CD4-positive, alpha-beta T cell treated with Interferon alpha-2 for 1 hour (primary cell): ENCODE data around the gene AUTS2.

Source experiments
- DNase-seq, 2 donors: peaks; one replicate each; pipeline ENCODE4 v3.0.0-alpha.2; 2020 to 2022

Gene AUTS2

GRCh38 chr7:69598081-69598486 lies at the start of gene AUTS2:
Gene AUTS2 (plus strand): TSS chr7:69598475. CDS start chr7:69599654, 1,179 bp downstream.
- peak; percentile 65 to 73 for DNase-seq

GRCh38 chr7:69550991-69551390 lies 47.3 kb upstream of the AUTS2 start:
- no peak for DNase-seq

DNA sequence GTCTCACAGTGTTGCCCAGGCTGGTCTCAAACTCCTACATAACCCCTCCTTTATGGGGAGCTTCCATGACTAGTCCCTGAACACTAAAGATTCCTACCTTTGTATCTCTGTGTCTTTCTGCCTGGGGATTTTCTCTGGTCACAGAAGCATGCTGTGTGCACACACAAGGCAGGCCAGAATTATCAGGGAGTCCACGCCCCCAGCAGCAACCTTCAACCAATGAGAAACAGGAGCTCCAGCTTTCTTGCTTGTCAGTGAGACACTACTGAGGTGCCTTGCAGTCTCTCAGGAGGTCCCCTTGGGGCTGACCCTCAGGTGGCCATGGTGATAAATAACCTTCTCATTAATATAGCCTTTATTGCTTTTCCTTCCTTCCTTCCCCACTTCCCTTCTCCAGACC lies 45.1 kb upstream of the AUTS2 start:
- DNase-seq = no peak

DNA sequence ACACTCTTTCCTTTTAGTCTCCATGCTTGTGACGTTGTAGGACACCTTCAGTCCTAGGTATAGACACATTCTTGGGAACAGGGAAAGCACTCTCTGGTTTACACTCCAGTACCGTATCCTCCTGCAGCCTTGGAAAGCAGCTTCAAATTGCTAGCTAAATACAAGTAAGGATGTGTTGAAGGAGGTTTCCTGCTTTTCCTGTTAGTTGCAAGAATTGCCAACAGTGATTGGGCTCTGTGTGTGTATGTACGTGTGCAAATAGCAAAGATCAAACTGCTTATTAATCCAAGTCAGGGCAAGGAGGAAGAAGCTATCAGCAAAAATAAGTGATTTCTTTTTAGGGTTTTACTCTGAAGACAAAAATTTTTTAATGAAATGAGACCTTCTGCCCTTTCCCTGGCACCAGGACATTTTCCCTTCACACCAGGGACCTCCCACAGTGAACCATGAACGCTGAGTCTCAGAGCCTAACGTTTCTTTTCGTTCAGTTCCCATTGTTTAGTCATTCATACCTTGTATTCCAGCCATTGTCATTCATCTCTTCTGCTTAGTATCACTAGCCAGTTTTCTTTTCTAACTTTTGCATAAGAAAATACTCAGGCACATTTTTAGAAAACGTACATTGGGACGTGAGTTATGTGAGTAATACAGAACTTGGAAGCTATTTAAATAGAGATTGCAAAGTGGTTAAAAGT lies 36.9 kb upstream of the AUTS2 start:
- DNase-seq = no peak

- no peak for DNase-seq
These were observed 33.5 kb upstream of the AUTS2 start for GRCh38 chr7:69564454-69565417.

DNA sequence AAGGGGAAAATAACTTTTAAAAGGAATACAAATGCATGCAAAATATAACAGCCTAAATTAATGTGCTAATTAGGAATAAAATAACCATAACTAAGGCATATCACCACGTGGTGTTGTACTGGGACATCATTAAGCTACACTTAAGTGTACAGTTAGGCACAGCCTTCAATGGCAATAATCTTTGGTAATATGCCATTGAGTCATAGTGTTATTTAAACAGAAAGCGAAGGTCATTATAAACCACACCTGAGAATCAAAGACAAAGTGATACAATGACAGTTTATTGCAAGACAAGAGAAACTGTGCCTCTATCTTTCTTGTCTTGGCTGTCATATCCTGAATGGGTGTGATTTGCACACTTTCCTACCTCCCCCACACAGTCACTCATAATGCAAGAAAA lies 30.5 kb upstream of the AUTS2 start:
- no peak for DNase-seq

GRCh38 chr7:69568266-69568665 lies 30.0 kb upstream of the AUTS2 start:
- no peak for DNase-seq

- DNase-seq = no peak
These were observed 22.6 kb upstream of the AUTS2 start for GRCh38 chr7:69575651-69576050.

- no peak for DNase-seq
These were observed 21.1 kb upstream of the AUTS2 start for GRCh38 chr7:69577221-69577620.

DNA sequence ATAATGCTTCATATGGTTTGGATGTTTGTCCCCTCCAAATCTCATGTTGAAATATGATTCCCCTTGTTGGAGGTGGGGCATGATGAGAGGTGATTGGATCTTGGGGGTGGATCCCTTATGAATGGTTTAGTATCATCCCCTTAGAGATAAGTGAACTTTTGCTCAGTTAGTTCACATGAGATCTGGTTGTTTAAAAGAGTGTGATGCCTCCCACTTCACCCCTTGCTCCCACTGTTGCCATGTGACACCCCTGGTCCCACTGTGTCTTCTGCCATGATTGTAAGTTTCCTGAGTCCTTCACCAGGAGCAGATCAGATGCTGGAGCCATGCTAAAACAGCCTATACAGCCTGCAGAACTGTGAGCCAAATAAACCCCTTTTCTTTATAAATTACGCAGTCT lies 13.1 kb upstream of the AUTS2 start:
- DNase-seq = no peak

- DNase-seq = no peak
These were observed 12.0 kb upstream of the AUTS2 start for GRCh38 chr7:69586321-69586720.

DNA sequence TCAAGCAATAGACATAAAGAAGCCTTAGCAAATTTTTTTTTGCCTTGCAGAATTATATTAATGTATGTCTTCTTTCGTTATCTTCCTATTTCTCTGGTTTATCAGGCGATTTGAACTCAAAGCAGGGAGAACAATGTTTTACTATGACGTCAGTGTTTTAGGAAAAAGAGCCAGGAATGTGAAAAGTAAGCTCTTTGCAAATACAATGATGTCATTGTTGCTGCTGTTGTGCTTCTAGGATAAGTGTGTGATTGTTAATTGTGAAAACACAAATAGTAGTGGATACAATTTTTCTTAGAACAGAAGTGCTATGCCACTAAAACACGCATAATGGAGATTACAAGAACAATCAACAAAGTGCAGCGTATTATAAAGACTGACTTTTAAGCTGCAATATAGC lies 9.5 kb upstream of the AUTS2 start:
- DNase-seq = no peak

DNA sequence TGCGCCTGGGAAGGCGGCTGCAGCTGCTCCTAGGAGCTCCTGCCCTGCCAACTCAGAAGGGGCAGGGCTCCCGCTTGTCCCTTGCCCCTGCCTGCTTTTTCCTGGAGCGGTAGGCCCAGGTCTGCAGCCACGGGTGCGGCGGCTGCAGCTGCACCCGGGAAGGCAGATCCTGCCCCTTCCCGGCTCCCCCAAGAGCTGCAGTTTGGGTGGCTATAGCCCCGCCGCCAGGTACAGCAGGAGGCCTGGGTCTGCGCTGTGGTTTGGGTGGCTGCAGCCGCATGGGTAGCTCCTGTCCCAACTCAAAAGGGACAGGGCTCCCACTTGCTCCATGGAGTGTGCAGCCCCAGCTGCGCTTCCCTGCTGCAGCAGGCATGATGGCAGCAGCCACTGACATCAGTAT lies 6.5 kb upstream of the AUTS2 start:
- DNase-seq = no peak

DNA sequence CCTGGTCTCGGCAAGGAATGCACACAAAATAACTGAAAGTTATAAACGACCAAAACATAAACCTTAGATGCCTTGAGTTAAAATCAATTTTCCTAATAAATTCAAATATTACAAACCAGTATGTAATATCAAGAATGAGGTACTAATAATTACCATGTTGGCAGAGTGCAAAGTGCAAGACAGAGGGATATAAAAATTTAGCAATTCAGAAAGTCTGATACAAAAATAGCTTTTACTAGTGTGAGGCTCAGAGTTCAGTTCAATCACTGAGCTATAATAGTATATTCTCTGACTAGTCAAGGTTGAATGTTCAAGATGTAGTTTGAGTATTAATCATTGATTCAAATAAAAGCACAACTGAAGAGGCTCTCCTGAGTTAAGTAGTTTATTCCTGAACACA lies 4.8 kb upstream of the AUTS2 start:
- DNase-seq = no peak

DNA sequence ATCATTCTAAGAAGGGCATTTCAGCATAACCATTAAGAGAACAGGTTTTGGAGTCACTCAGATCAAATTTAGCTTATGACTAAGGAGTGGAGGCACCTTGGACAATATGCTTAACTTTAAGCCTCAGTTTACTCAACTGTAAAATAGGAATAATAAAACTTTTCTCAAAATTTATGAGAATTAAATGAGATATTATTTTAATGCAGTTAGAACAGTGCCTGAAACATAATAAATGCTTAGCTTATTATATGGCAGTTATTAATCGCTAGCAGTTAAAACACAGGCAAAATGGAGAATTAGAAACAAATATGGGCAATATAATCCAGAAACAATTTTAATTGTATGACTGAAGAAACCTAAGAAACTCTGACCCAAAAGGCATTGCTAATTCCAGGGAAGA lies 2.9 kb upstream of the AUTS2 start:
- no peak for DNase-seq

- no peak for DNase-seq
These were observed 2.2 kb upstream of the AUTS2 start for GRCh38 chr7:69596056-69596455.

DNA sequence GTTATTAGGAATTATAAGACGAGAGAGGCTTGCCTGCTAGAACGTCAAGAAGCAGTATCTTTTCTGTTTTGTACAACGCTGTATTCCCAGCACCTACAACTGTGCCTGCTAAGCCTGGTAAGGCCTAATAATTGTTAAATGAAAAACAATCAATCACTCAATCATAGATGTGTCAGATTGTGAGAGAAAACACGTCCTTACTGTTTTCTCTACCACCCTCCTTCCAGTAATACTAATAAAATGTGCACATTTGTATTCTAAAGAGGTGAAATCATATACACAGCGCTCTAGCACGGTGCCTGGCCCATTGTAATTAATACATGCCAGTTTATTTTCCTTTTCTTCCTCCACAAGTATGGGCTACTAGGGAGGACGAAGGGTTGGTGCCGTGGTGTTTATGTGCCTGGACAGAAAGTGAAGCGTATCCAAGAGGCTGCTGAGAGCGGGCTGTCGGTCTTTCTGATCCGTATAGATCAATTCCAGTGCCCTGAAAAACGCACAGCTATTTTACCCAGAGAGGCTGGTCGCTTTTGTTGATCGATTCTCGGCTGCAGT lies 1.5 kb upstream of the AUTS2 start:
- DNase-seq = no peak

DNA sequence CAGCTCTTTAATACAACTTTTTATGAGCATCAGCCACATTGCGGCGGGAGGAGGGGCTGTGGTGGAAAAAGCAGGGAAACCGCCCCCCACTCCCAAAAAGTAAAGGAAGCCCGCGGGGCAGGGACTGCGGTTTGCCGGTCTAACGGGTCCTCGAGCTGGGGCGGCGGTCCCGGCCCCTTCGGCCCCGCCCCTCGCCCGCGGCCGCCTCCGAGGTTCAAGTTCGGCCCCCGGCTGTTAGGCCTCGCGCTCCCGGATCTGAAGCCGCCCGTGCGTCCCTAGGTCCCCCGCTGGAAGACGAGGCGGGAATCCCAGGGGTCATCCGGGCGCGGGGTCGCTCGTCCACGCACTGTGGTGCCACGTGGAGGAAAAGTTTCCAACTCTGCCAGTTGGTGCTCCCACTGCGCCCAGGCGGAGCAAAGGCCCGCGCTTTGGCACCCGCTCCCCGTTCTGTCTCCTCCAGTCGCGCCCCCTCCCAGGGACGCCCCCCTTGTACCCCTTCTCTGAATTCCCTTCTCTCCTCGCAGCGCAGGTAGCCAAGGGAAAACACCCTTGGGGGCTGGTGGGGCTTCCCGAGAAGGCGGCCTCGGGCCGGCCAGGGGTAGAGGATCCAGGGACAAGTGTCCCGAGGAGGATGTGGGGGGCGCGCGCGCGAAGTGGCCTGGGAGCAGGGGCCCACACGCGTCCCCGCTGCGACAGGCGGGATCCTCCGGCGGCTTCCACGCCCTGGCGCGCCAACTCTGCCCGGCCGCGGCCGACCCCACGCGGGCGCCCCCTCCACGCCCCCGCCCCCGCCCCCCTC lies 798 bp upstream of the AUTS2 start:
- DNase-seq = no peak

DNA sequence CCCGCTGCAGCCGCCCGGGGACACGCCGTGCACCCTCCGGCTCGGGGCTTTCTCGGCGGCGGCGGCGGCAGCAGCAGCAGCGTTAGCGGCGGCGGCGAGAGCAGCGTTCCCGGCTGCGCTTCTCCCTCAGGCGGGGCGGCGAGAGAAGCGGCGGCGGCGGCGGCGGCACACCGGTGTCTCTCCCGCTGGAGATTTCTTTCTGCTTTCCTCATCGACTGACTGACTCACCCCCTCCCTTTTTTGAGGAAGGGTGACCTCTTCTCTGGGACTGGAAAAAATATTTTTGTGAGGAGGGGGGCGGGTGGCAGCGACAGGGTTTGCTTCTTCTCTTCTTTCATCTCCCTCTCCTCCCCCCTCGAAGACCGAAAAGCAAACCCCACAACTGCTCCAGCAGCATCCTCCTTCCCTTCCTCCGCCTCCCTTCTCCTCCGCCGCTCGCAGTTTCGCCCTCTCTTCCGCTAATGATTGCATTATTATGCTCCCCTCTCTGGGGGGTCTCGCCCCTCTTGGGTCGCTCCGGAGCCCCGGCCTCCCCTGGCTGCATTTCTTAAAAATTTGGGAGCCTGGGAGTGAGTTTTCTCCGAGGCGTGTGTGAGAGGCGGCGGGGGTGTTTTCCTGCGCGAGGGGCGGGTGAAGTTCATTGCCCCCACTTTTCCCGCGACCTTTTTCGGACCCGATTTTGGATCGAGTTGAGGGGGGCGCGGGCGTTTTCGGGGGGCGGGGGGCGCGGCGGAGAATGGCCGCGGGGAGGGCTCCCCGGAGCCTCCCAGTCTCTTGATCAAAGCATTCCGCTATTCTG lies 411 bp downstream of the AUTS2 start:
- DNase-seq = no peak

GRCh38 chr7:69599286-69599954 lies 1.1 kb downstream of the AUTS2 start:
- no peak for DNase-seq

- DNase-seq = no peak
These were observed 1.9 kb downstream of the AUTS2 start for GRCh38 chr7:69599955-69600709.
